ENCODE measurements around the gene SEMA3F. TPM values are rescaled to one million over a fixed set of nuclear protein-coding genes. Genes with fewer than 3 reads are reported as not detected.

Gene SEMA3F
- total and polyA plus RNA-seq, 9 donors, result 1.9 to 31.5 (median 7.2) TPM

DNA sequence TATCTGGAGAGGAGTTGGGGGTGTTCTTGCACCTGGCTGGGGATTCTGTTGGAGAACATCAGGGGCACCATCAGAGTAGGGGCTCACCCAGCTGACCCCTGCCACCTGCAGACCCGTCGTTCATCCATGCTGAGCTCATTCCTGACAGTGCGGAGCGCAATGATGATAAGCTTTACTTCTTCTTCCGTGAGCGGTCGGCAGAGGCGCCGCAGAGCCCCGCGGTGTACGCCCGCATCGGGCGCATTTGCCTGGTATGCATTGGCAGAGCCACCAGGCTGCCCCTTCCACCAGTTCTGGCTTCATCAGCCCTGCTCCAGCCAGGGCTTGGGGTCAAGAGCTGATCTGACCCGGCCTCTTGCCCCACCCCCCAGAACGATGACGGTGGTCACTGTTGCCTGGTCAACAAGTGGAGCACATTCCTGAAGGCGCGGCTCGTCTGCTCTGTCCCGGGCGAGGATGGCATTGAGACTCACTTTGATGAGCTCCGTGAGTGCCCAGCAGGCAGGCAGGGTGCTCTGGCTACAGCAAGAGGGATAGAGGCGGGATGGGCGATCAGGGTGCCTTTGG lies 27.5 kb downstream of the SEMA3F start:
- 87 to 89% (median 87%) methylated on average over 25 to 26 of the region's 26 CpGs for WGBS, 3 donors
- no peaks in the 10 kb centered on the region for H3K9me3 ChIP-seq
- H3K4me1 ChIP-seq (ENCODE audit: insufficient read depth), result no peaks in the 10 kb centered on the region
- H3K4me3 ChIP-seq, result no peak overlapping the region
- no peaks in the 10 kb centered on the region for H3K36me3 ChIP-seq
- no peaks in the 10 kb centered on the region for H3K27me3 ChIP-seq
- no peak for DNase-seq
- intact Hi-C loops (cut with DNase I), result loop anchor here in 1 of 4 donors (5.0 kb wide), 1 partner anchor 1485 kb away; no protein-coding TSS in a partner anchor
- no peak overlapping the region for H3K27ac ChIP-seq
- TF ChIP-seq EP300 (IDR thresholded peaks at IDR 0.05) (no peak), POLR2A (IDR thresholded peaks at IDR 0.05) (no peak)
- TF ChIP-seq, protein P1, sequence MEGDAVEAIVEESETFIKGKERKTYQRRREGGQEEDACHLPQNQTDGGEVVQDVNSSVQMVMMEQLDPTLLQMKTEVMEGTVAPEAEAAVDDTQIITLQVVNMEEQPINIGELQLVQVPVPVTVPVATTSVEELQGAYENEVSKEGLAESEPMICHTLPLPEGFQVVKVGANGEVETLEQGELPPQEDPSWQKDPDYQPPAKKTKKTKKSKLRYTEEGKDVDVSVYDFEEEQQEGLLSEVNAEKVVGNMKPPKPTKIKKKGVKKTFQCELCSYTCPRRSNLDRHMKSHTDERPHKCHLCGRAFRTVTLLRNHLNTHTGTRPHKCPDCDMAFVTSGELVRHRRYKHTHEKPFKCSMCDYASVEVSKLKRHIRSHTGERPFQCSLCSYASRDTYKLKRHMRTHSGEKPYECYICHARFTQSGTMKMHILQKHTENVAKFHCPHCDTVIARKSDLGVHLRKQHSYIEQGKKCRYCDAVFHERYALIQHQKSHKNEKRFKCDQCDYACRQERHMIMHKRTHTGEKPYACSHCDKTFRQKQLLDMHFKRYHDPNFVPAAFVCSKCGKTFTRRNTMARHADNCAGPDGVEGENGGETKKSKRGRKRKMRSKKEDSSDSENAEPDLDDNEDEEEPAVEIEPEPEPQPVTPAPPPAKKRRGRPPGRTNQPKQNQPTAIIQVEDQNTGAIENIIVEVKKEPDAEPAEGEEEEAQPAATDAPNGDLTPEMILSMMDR (IDR thresholded peaks at IDR 0.05), result no peak

DNA sequence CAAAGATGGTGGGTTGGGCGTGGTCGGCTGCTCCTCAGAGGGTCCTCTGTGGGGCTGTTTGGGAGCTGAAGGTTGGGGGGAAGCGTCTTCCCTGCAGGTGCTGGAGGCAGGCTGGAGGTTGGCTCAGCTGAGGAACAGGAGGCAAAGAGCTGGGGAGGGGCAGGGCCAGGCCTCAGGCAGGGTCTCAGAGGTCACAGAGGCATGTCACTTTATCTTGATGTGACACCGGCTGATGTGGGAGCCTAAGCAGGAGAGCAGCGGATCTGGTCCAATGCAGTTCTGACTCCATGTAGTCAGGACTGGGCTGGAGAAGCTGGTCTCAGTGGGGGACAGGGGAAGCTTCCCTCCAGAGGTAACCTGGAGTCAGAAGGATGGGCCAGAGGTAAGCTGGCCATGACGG lies 28.6 kb downstream of the SEMA3F start:
- Histone ChIP-seq H3K36me3 (no peaks in the 10 kb centered on the region), H3K4me3 (no peak overlapping the region), H3K4me1 (ENCODE audit: insufficient read depth) (no peaks in the 10 kb centered on the region), H3K27me3 (no peaks in the 10 kb centered on the region), H3K9me3 (no peaks in the 10 kb centered on the region), H3K27ac (no peak overlapping the region)
- intact Hi-C loops (cut with DNase I), result loop anchor here in 1 of 4 donors (5.0 kb wide), 1 partner anchor 1484 kb away; no protein-coding TSS in a partner anchor
- TF ChIP-seq EP300 (IDR thresholded peaks at IDR 0.05) (no peak), POLR2A (IDR thresholded peaks at IDR 0.05) (no peak)
- TF ChIP-seq, protein P1 (IDR thresholded peaks at IDR 0.05), result no peak
- 82 to 92% (median 89%) methylated on average over 6 of the region's 6 CpGs for WGBS, 3 donors
- DNase-seq, result no peak

DNA sequence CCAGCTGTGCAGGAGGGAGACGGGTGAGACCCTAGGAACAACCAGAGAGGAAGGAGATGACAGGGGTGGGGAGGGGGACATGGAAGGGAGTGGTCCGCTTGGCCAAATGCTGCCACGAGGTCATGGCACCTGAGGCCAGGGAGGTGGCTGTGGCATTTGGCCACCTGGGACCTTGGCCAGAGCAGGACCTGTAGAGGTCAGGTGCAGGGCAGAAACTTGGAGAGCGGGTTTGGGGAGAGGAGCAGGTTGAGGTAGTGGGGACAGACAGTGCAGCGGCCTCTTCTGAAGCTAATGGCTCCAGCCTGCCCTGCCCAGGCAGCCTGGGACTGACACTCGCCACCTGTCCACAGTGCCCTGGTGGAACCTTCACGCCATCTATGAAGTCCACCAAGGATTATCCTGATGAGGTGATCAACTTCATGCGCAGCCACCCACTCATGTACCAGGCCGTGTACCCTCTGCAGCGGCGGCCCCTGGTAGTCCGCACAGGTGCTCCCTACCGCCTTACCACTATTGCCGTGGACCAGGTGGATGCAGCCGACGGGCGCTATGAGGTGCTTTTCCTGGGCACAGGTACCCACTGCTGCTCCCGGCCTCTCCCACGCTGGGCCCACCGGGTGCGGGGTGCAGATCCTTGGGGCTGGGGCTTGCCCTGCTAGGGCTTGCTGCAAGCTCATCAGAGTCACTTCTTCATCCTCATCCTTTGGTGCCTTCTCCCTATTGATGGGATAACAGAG lies 29.3 kb downstream of the SEMA3F start:
- DNase-seq, result no peak
- intact Hi-C loops (cut with DNase I), result loop anchor here in 1 of 4 donors (5.0 kb wide), 1 partner anchor 1483 kb away; no protein-coding TSS in a partner anchor
- no peak overlapping the region for H3K4me3 ChIP-seq
- H3K36me3 ChIP-seq, result no peaks in the 10 kb centered on the region
- 92 to 94% (median 94%) methylated on average over 21 of the region's 21 CpGs for WGBS, 3 donors
- no peaks in the 10 kb centered on the region for H3K27me3 ChIP-seq
- no peaks in the 10 kb centered on the region for H3K4me1 ChIP-seq (ENCODE audit: insufficient read depth)
- no peak overlapping the region for H3K27ac ChIP-seq
- TF ChIP-seq EP300 (IDR thresholded peaks at IDR 0.05) (no peak), POLR2A (IDR thresholded peaks at IDR 0.05) (no peak)
- TF ChIP-seq, protein P1 (IDR thresholded peaks at IDR 0.05), result no peak
- H3K9me3 ChIP-seq, result no peaks in the 10 kb centered on the region

DNA sequence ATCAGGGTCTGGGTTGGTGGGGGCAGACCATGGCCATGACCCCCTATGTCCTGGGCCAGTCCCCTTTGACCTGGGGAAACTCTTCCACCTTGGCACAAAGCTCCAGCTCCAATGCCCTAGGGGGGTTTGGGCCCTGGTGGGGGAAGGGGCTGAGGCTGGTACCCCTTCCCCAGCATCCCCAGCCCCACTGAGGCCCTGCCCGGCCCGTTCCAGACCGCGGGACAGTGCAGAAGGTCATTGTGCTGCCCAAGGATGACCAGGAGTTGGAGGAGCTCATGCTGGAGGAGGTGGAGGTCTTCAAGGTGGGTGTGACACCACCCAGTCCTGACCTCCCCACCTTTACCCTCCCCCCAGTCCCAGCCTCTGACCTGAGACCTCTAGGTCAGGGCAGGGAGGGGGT lies 30.1 kb downstream of the SEMA3F start:
- Histone ChIP-seq H3K36me3 (no peaks in the 10 kb centered on the region), H3K9me3 (no peaks in the 10 kb centered on the region), H3K4me3 (no peak overlapping the region), H3K4me1 (ENCODE audit: insufficient read depth) (no peaks in the 10 kb centered on the region), H3K27ac (no peak overlapping the region), H3K27me3 (no peaks in the 10 kb centered on the region)
- DNase-seq, result no peak
- TF ChIP-seq POLR2A (IDR thresholded peaks at IDR 0.05), result no peak
- WGBS, 3 donors, result 93 to 97% methylated on average over 4 of the region's 4 CpGs; no CpG with 5 or more reads in 1 of the 3 donors
- intact Hi-C loops (cut with DNase I), result no loop called here

DNA sequence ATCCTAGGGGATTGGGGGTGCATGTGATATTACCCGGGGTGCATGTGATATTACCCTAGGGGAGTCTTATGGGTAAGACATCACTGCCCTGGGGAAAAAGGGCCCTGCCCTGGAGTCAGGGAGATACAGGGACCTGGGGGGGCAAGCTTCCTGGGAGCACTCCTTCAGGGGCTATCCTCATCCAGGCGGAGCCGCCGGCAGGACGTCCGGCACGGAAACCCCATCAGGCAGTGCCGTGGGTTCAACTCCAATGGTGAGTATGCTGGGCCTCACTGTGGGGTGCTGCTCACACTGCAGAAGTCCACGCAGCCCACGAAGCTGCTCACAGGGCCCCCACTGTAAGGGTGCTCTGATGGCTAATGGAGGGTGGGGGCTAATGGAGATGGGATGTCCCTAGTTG lies 31.0 kb downstream of the SEMA3F start:
- no peak overlapping the region for H3K27ac ChIP-seq
- no peak for DNase-seq
- no peaks in the 10 kb centered on the region for H3K36me3 ChIP-seq
- H3K4me3 ChIP-seq, result no peak overlapping the region
- WGBS, 3 donors, result 94 to 95% (median 95%) methylated on average over 10 of the region's 10 CpGs
- intact Hi-C loops (cut with DNase I), result no loop called here
- no peak for TF ChIP-seq EP300 (IDR thresholded peaks at IDR 0.05)
- TF ChIP-seq, protein P1 (IDR thresholded peaks at IDR 0.05), result no peak
- no peak for TF ChIP-seq POLR2A (IDR thresholded peaks at IDR 0.05)
- no peaks in the 10 kb centered on the region for H3K4me1 ChIP-seq (ENCODE audit: insufficient read depth)
- H3K27me3 ChIP-seq, result no peaks in the 10 kb centered on the region
- H3K9me3 ChIP-seq, result no peaks in the 10 kb centered on the region

All from ovary (tissue), 9 donors.